ENCODE results near the gene ZSCAN4. TPM values are rescaled to one million over a fixed set of nuclear protein-coding genes. Genes with fewer than 3 reads are reported as not detected.

The ZSCAN4 gene
- total RNA-seq, 1 donor from 2014 or later, result not detected

DNA sequence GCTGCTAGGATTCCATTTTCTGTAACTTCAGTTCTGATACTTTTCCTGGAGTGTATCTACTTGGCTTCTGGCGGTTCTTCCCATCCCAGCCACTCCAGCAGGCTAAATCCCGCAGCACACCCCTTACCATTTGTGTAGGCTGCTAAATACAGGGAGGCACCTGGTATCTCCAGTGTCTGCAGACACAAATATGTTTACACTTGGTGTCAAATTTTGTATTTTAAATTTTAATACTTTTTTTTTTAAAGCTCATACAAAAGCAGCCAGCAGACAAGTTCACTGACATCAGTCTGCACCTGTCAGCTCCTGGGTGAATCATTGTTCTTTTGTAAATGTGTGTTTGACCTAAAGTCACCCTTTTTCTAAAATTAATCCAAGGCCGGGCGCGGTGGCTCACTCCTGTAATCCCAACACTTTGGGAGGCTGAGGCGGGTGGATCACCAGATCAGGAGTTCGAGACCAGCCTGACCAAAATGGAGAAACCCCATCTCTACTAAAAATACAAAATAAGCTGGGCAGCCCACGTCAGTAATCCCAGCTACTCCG lies 3.4 kb upstream of the ZSCAN4 start:
- peaks cover 46% of the 10 kb centered on the region for H3K27me3 Mint-ChIP-seq (ENCODE audit: low read depth)
- TF ChIP-seq, protein P1, sequence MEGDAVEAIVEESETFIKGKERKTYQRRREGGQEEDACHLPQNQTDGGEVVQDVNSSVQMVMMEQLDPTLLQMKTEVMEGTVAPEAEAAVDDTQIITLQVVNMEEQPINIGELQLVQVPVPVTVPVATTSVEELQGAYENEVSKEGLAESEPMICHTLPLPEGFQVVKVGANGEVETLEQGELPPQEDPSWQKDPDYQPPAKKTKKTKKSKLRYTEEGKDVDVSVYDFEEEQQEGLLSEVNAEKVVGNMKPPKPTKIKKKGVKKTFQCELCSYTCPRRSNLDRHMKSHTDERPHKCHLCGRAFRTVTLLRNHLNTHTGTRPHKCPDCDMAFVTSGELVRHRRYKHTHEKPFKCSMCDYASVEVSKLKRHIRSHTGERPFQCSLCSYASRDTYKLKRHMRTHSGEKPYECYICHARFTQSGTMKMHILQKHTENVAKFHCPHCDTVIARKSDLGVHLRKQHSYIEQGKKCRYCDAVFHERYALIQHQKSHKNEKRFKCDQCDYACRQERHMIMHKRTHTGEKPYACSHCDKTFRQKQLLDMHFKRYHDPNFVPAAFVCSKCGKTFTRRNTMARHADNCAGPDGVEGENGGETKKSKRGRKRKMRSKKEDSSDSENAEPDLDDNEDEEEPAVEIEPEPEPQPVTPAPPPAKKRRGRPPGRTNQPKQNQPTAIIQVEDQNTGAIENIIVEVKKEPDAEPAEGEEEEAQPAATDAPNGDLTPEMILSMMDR (IDR thresholded peaks at IDR 0.05; ENCODE audit: unreplicated experiment), result no peak
- H3K36me3 Mint-ChIP-seq, result no peaks in the 10 kb centered on the region
- no peak for DNase-seq (ENCODE audit: low spot score in 2 of 2, unreplicated experiment in 2 of 2)
- H3K4me1 Mint-ChIP-seq, result peaks cover 7% of the 10 kb centered on the region
- no peak overlapping the region for H3K27ac Mint-ChIP-seq
- H3K4me3 Mint-ChIP-seq, result peak overlapping the region; percentile 80
- H3K9me3 Mint-ChIP-seq, result no peaks in the 10 kb centered on the region

DNA sequence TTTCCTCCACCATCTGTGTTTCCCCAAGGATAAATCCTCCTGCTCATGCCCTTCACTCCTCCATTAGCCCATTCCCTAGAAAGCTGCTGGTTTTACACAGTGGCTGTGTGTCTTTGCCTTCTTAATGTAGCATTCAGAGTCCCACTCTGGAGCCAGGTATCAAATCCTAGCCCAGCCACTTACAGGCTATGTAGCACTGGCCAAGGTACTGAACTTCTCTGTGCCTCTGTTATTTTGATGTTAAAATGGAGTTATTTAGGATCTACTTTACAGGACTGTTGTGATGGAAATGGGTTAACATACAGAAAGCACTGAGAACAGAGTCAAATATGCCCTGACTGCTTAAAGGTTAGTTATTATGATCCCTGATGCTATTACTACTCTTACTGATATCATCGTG lies 1.5 kb upstream of the ZSCAN4 start:
- peaks cover 47% of the 10 kb centered on the region for H3K27me3 Mint-ChIP-seq (ENCODE audit: low read depth)
- no peak for DNase-seq (ENCODE audit: low spot score in 2 of 2, unreplicated experiment in 2 of 2)
- TF ChIP-seq, protein P1 (IDR thresholded peaks at IDR 0.05; ENCODE audit: unreplicated experiment), result no peak
- H3K9me3 Mint-ChIP-seq, result no peaks in the 10 kb centered on the region
- no peak overlapping the region for H3K4me3 Mint-ChIP-seq
- no peaks in the 10 kb centered on the region for H3K36me3 Mint-ChIP-seq
- H3K27ac Mint-ChIP-seq, result no peak overlapping the region
- H3K4me1 Mint-ChIP-seq, result peaks cover 7% of the 10 kb centered on the region

DNA sequence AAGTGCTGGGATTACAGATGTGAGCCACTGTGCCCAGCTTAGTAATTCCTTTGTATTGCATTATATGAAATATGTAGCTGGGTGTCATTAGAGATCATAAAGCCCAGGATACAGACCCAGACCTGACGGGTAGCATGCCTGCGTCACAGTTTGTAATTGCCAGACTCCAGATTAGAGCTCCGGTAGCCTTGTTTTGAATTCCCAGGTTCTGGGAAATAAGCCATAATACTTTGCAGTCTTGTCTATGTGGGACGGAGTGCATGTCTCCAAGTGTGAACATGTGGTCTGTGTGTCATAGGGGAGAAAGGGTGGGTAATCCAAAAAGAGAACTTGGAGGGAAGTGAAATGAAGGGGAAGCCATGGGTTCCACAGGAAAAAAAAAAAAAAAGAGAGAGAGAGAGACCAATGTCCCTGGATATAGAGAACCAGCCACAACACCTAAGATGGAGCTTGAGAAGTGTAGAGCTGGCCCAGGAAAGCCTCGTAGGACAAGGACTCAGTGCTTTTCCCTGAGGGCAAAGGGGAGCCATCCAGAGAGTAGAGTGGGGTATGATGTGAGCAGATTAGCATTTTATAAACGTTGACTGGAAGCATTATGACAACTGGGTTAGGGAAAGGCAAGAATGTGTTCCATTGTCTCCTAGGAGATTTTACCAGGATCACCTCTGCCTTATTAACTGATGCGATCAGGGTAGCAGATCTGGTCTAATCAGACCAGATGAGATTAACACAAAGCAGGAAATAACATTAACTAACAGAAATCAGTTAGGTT lies 2.6 kb downstream of the ZSCAN4 start:
- TF ChIP-seq, protein P1 (IDR thresholded peaks at IDR 0.05; ENCODE audit: unreplicated experiment), result no peak
- Mint-ChIP-seq H3K27ac (no peak overlapping the region), H3K4me1 (no peaks in the 10 kb centered on the region), H3K27me3 (ENCODE audit: low read depth) (peaks cover 31% of the 10 kb centered on the region), H3K36me3 (no peaks in the 10 kb centered on the region), H3K9me3 (no peaks in the 10 kb centered on the region), H3K4me3 (no peak overlapping the region)
- DNase-seq (ENCODE audit: low spot score in 2 of 2, unreplicated experiment in 2 of 2), result no peak

DNA sequence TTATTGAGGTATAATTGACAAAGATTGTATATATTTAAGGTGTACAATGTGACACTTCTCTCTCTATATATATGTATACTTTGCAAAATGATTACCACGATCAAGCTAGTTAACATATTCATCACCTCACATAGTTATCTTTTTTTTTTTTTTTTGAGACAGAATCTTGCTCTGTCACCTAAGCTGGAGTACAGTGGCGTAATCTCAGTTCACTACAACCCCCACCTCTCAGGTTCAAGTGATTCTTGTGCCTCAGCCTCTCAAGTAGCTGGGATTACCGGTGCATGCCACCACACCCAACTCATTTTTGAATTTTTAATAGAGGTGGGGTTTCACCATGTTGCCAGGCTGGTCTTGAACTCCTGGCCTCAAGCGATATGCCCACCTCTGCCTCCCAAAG lies 3.7 kb downstream of the ZSCAN4 start:
- no peak overlapping the region for H3K4me3 Mint-ChIP-seq
- no peak overlapping the region for H3K27ac Mint-ChIP-seq
- no peaks in the 10 kb centered on the region for H3K36me3 Mint-ChIP-seq
- H3K9me3 Mint-ChIP-seq, result no peaks in the 10 kb centered on the region
- peaks cover 35% of the 10 kb centered on the region for H3K27me3 Mint-ChIP-seq (ENCODE audit: low read depth)
- TF ChIP-seq, protein P1 (IDR thresholded peaks at IDR 0.05; ENCODE audit: unreplicated experiment), result no peak
- no peaks in the 10 kb centered on the region for H3K4me1 Mint-ChIP-seq
- DNase-seq (ENCODE audit: low spot score in 2 of 2, unreplicated experiment in 2 of 2), result no peak

DNA sequence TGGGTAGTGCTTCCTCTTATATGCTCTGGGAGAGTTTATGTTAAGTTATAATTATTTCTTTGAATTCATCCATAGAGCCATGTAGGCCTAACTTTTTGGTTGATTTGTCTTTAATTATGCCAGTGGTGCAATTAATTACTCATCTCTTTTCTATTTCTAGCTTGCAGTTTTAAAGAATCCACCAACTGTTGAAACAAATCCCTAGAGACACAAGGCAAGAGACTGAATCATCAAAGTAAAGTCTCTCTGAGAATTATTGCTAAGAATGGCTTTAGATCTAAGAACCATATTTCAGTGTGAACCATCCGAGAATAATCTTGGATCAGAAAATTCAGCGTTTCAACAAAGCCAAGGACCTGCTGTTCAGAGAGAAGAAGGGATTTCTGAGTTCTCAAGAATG lies 7.1 kb downstream of the ZSCAN4 start:
- H3K27ac Mint-ChIP-seq, result no peak overlapping the region
- H3K36me3 Mint-ChIP-seq, result no peaks in the 10 kb centered on the region
- TF ChIP-seq, protein P1 (IDR thresholded peaks at IDR 0.05; ENCODE audit: unreplicated experiment), result no peak
- H3K4me1 Mint-ChIP-seq, result no peaks in the 10 kb centered on the region
- no peak overlapping the region for H3K4me3 Mint-ChIP-seq
- DNase-seq (ENCODE audit: low spot score in 2 of 2, unreplicated experiment in 2 of 2), result no peak
- no peaks in the 10 kb centered on the region for H3K9me3 Mint-ChIP-seq
- H3K27me3 Mint-ChIP-seq (ENCODE audit: low read depth), result peaks cover 39% of the 10 kb centered on the region

Measured in mesothelial cell of epicardium (in vitro differentiated cells).